Neural cell (in vitro differentiated cells): ENCODE measurements around the gene INPPL1. TPM values are rescaled to one million over a fixed set of nuclear protein-coding genes. Genes with fewer than 3 reads are reported as not detected.

ENCODE experiments used
- H2AFZ ChIP-seq: fragments of 200-600, 300-800 bp; sonication (generic), shearing (Covaris generic); 2 replicates; pipeline ENCODE4 v1.6.0; 2014; ENCODE audit warnings: low read depth, mild to moderate bottlenecking, antibody characterized with exemption, low read length, moderate library complexity
- H3F3A ChIP-seq: fragments of 200-600 bp; shearing (Covaris generic); 2 replicates; pipeline ENCODE4 v1.6.1; 2016; ENCODE audit warnings: mild to moderate bottlenecking, moderate library complexity, mixed read lengths, antibody characterized with exemption, low read length; ENCODE audit not compliant: insufficient read depth, poor library complexity, severe bottlenecking
- H3K27ac ChIP-seq: fragments of 200-600, 300-800 bp; sonication (generic), shearing (Covaris generic); 2 replicates; pipeline ENCODE4 v1.5.1; 2014; ENCODE audit warnings: mild to moderate bottlenecking, low read length, moderate library complexity
- H3K27me3 ChIP-seq: fragments of 300-800, 200-600 bp; sonication (generic), shearing (Covaris generic); 2 replicates; pipeline ENCODE4 v1.6.0; 2014; ENCODE audit warnings: mild to moderate bottlenecking, low read depth, low read length, moderate library complexity; ENCODE audit not compliant: insufficient read depth
- H3K36me3 ChIP-seq: fragments of 300-800, 200-600 bp; sonication (generic), shearing (Covaris generic); 2 replicates; pipeline ENCODE4 v1.5.1; 2014; ENCODE audit warnings: mild to moderate bottlenecking, antibody characterized with exemption, low read length, moderate library complexity; ENCODE audit not compliant: insufficient read depth
- H3K4me2 ChIP-seq: fragments of 300-800, 200-600 bp; sonication (generic), shearing (Covaris generic); 2 replicates; pipeline ENCODE4 v1.6.0; 2014; ENCODE audit warnings: mild to moderate bottlenecking, low read length
- H3K4me3 ChIP-seq: fragments of 300-800, 200-600 bp; sonication (generic), shearing (Covaris generic); 2 replicates; pipeline ENCODE4 v1.5.1; 2014; ENCODE audit warnings: mild to moderate bottlenecking, low read length, moderate library complexity
- H3K79me2 ChIP-seq: fragments of 200-600 bp; shearing (Covaris generic); replicated peaks from 2 replicates; pipeline ENCODE4 v1.6.0; 2014; ENCODE audit warnings: mild to moderate bottlenecking, low read length, moderate library complexity; ENCODE audit not compliant: insufficient read depth
- H3K9ac ChIP-seq: fragments of 300-800, 200-600 bp; sonication (generic), shearing (Covaris generic); 2 replicates; pipeline ENCODE4 v1.6.1; 2016; ENCODE audit warnings: mild to moderate bottlenecking, low read length, mixed read lengths
- H3K9me2 ChIP-seq: fragments of 200-600 bp; shearing (Covaris generic); 2 replicates; pipeline ENCODE4 v1.6.1; 2016; ENCODE audit warnings: mild to moderate bottlenecking, low read length, mixed read lengths; ENCODE audit not compliant: insufficient read depth
- H3K9me3 ChIP-seq: fragments of 200-600, 300-800 bp; sonication (generic), shearing (Covaris generic); 2 replicates; pipeline ENCODE4 v1.6.1; 2016; ENCODE audit warnings: mild to moderate bottlenecking, mixed run types, low read length, moderate library complexity, mixed read lengths
- H4K20me1 ChIP-seq: fragments of 200-600 bp; shearing (Covaris generic); 2 replicates; pipeline ENCODE4 v1.6.1; 2016; ENCODE audit warnings: mild to moderate bottlenecking, mixed run types; ENCODE audit not compliant: insufficient read depth
- CTCF ChIP-seq: fragments of 450-650 bp; IDR thresholded peaks from 2 replicates; pipeline ENCODE4 v1.5.1; 2014; ENCODE audit warnings: antibody characterized with exemption, mild to moderate bottlenecking, moderate library complexity; ENCODE audit not compliant: poor library complexity, severe bottlenecking
- EP300 ChIP-seq: fragments of 450-650 bp; conservative IDR thresholded peaks from 2 replicates; pipeline ENCODE4 v1.6.1; 2014; ENCODE audit warnings: antibody characterized with exemption, mild to moderate bottlenecking, moderate library complexity; ENCODE audit not compliant: poor library complexity, severe bottlenecking
- EZH2 ChIP-seq: fragments of 200-600, 300-800 bp; shearing (Covaris generic), sonication (generic); IDR thresholded peaks from 2 replicates; pipeline ENCODE4 v1.6.1; 2014; ENCODE audit warnings: antibody characterized with exemption, low read length, borderline replicate concordance, mild to moderate bottlenecking; ENCODE audit not compliant: insufficient read depth, poor library complexity, severe bottlenecking
- MXI1 ChIP-seq: fragments of 450-650 bp; conservative IDR thresholded peaks from 2 replicates; pipeline ENCODE4 v1.6.1; 2014; ENCODE audit warnings: antibody characterized with exemption, mild to moderate bottlenecking; ENCODE audit not compliant: poor library complexity, severe bottlenecking
- POLR2AphosphoS5 ChIP-seq: IDR thresholded peaks from 2 replicates; pipeline ENCODE4 v1.6.1; 2012
- RAD21 ChIP-seq: fragments of 450-650 bp; conservative IDR thresholded peaks from 2 replicates; pipeline ENCODE4 v1.6.1; 2014; ENCODE audit warnings: antibody characterized with exemption, mild to moderate bottlenecking, moderate library complexity
- REST ChIP-seq: IDR thresholded peaks from 2 replicates; pipeline ENCODE4 v1.6.1; 2012; ENCODE audit warnings: borderline replicate concordance
- SMC3 ChIP-seq: fragments of 450-650 bp; conservative IDR thresholded peaks from 2 replicates; pipeline ENCODE4 v1.6.1; 2014; ENCODE audit warnings: antibody characterized with exemption, mild to moderate bottlenecking, moderate library complexity; ENCODE audit not compliant: poor library complexity
- TAF1 ChIP-seq: IDR thresholded peaks from 2 replicates; pipeline ENCODE4 v1.6.1; 2012; ENCODE audit warnings: low read depth
- polyA plus RNA-seq: library from polyadenylated mRNA; depleted of rRNA; stranded (reverse); fragments of >200 nt; gene quantifications from 2 replicates; pipeline ENCODE4 v1.2.3, GENCODE V29; 2014

INPPL1 gene
- polyA plus RNA-seq, 1 donor from 2014 or later, result 2.0 TPM

DNA sequence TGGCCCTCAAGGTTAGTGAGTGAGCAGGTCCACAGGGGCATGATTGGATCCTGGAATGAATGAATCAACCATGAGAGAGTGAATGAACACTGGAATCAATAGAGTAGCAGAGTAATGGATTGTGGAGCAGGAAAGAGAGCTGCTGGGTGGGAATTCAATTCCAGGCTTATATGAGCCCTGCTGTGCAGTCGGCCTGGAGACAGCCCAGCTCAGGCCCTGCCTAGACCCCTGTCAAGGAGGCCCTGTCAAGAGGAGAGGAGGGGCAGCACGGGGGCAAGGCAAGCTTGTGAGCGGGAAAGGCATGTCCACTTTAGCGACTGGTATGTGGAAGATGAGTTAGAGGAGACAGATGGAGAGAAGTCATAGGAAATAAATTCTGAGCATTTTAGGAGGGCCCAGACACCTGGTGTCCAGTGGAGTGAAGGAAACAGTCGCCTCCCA, 33.9 kb upstream of the INPPL1 start:
- Histone ChIP-seq H3K27me3 (no peaks in the 10 kb centered on the region), H2AFZ (no peak overlapping the region), H3F3A (no peaks in the 10 kb centered on the region), H3K9me2 (no peaks in the 10 kb centered on the region), H3K9me3 (no peaks in the 10 kb centered on the region), H3K79me2 (no peaks in the 10 kb centered on the region), H3K9ac (no peak overlapping the region), H3K4me2 (no peak overlapping the region), H3K4me3 (no peak overlapping the region), H3K36me3 (no peaks in the 10 kb centered on the region), H4K20me1 (no peaks in the 10 kb centered on the region), H3K27ac (no peak overlapping the region)
- no peak for TF ChIP-seq REST
- no peak for TF ChIP-seq EP300
- no peak for TF ChIP-seq SMC3
- no peak for TF ChIP-seq EZH2
- no peak for TF ChIP-seq RAD21

DNA sequence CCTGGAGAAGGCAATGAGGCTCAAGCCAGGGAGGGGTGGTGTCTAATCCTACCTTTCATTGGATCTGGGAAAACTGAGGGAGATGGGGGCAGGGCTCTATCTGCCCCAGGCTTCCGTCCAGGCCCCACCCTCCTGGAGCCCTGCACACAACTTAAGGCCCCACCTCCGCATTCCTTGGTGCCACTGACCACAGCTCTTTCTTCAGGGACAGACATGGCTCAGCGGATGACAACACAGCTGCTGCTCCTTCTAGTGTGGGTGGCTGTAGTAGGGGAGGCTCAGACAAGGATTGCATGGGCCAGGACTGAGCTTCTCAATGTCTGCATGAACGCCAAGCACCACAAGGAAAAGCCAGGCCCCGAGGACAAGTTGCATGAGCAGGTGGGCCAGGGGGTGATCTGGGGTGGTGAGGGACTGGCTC, 32.6 kb upstream of the INPPL1 start, which contains the start of gene FOLR1:
FOLR1 (plus strand) TSS at position 180 of the 421 bp plus-strand sequence; CDS start at position 214, 34 bp downstream.
- no peaks in the 10 kb centered on the region for H3K36me3 ChIP-seq
- no peaks in the 10 kb centered on the region for H3K9me3 ChIP-seq
- no peak within 1 kb of the TSS for H2AFZ ChIP-seq
- TF ChIP-seq POLR2AphosphoS5 (no peak), REST (no peak), MXI1 (no peak), RAD21 (no peak), CTCF (no peak), SMC3 (no peak), EZH2 (no peak), TAF1 (no peak), EP300 (no peak)
- no peaks in the 10 kb centered on the region for H3F3A ChIP-seq
- H4K20me1 ChIP-seq, result no peaks in the 10 kb centered on the region
- H3K9ac ChIP-seq, result no peak within 1 kb of the TSS
- no peaks in the 10 kb centered on the region for H3K27me3 ChIP-seq
- H3K9me2 ChIP-seq, result no peaks in the 10 kb centered on the region
- H3K4me3 ChIP-seq, result no peak within 1 kb of the TSS
- H3K4me2 ChIP-seq, result no peak within 1 kb of the TSS
- H3K27ac ChIP-seq, result no peak within 1 kb of the TSS
- no peaks in the 10 kb centered on the region for H3K79me2 ChIP-seq
